NCI-H69 (cell line): ENCODE data around the gene TRAPPC3L.

Experiments used
- DNase-seq: peaks from one replicate; lab custom pipeline; 2025; lab: John Stamatoyannopoulos, UW

TRAPPC3L gene

GRCh38 chr6:116545651-116546050, at the start of gene TRAPPC3L:
Gene TRAPPC3L, minus strand, starts transcription at chr6:116545684. Its CDS starts 170 bp downstream, at chr6:116545514.
- no peak for DNase-seq

GRCh38 chr6:116595247-116595646, 49.8 kb upstream of the TRAPPC3L start:
- no peak for DNase-seq

- no peak for DNase-seq
These were observed 41.3 kb upstream of the TRAPPC3L start for GRCh38 chr6:116586738-116587137.

- DNase-seq: no peak
These were observed 40.8 kb upstream of the TRAPPC3L start for GRCh38 chr6:116586276-116586675.

- no peak for DNase-seq
These were observed 34.7 kb upstream of the TRAPPC3L start for GRCh38 chr6:116580198-116580597.

- DNase-seq: no peak
These were observed 33.7 kb upstream of the TRAPPC3L start for GRCh38 chr6:116579143-116579542.

GRCh38 chr6:116578335-116578734, 32.9 kb upstream of the TRAPPC3L start:
- no peak for DNase-seq

GRCh38 chr6:116577486-116577885, 32.0 kb upstream of the TRAPPC3L start:
- DNase-seq: no peak

DNA sequence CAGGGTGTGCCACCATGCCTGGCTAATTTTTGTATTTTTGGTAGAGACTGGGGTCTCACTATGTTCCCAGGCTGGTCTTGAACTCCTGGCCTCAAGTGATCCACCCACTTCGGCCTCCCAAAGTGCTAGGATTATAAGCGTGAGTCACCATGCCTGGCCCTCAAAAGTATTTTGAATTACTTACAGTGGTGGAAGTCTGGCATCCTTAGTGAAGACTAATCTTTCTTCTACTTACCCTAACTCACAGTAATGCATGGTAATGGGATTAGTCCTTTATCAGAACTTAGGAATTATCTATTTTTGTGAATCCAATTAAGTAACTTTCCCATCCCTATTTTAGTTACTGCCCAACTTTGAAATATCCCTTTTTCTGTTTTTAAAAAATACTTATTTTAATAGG, 29.7 kb upstream of the TRAPPC3L start:
- DNase-seq: no peak

- peak; percentile 50 for DNase-seq
These were observed 26.7 kb upstream of the TRAPPC3L start for GRCh38 chr6:116572162-116572561.

GRCh38 chr6:116571683-116572000, 26.2 kb upstream of the TRAPPC3L start:
- no peak for DNase-seq

GRCh38 chr6:116570856-116571682, 25.6 kb upstream of the TRAPPC3L start, which contains the start of gene RWDD1:
Gene RWDD1, plus strand, starts transcription at chr6:116571504. Its CDS starts 79 bp downstream, at chr6:116571583.
- peak; percentile 96 for DNase-seq

DNA sequence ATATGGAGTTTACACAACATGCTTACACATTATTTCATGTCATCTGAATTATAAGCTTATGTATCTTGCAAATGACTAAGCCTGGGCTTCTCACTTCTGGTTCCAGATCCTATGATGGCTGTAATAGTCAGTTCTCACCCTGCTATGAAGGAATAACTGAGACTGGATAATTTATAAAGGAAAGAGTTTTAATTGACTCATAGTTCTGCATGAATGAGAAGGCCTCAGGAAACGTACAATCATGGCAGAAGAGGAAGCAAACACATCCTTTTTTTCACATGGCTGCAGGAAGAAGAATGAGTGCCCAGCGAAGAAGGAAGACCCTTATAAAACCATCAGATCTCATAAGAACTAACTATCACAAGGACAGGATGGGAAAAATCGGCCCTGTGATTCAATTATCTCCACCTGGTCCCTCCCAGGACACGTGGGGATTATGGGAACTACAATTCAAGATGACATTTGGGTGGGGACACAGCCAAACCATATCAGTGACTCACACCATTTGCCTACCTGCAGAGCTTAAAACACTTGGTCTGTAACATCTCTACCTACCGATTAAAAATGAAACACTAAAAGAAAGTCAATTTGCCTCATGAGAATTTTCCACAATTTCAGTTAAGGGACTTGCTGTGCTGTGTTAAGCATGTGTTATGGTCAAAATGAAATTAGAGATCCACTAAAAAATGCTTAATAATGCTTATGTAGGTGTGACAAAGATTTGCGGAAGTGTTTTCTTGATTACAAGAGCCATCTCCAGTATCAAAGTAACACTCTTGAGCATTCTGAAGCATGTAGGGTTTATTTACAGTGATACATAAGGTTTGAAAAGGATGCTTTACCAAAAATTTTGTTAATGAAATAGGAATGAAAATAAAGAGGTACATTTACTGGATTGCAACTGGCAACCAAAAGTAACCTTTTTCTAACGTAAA, 23.6 kb upstream of the TRAPPC3L start:
- peak; percentile 18 for DNase-seq

GRCh38 chr6:116568111-116568510, 22.6 kb upstream of the TRAPPC3L start:
- DNase-seq: no peak

- peak; percentile 68 for DNase-seq
These were observed 19.7 kb upstream of the TRAPPC3L start for GRCh38 chr6:116564921-116565872.

DNA sequence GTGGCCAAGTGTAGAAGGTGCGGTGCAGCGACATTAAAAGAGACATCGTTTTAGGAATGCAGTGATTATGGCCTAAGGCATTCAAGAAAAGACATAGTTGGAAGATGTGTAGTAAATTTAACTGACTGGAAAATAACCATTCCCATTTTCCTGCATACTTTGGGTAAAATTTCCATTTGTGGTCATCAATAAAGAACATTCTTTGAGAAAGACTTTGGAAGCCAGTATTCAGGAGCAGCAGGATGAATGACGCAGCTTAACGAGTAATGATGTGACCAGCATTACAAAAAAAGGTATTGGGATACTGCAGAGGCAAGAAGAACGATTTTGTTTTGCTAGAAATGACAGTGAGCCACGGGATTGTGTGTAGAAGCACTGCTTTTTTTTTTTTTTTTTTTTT, 18.8 kb upstream of the TRAPPC3L start:
- no peak for DNase-seq

DNA sequence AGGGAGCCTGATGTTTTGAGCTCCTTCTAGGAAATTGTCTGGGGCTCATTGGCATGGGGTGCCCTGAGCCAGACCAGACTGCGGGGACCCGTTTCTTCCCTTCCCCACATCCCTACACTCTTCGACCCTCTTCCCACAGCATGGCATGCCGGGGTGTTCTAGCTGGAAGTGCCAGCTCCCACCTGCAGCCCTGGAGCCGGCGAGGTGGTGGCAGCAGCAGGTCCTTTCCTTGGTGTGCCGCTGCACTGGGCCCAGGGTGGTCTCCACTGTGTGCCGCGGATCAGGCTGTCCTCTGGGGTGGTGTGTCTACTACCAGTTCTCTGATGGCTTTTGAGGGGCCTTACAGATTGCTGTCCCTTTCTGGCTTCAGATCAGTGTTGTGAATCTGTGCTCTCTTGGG, 18.3 kb upstream of the TRAPPC3L start:
- DNase-seq: no peak

DNA sequence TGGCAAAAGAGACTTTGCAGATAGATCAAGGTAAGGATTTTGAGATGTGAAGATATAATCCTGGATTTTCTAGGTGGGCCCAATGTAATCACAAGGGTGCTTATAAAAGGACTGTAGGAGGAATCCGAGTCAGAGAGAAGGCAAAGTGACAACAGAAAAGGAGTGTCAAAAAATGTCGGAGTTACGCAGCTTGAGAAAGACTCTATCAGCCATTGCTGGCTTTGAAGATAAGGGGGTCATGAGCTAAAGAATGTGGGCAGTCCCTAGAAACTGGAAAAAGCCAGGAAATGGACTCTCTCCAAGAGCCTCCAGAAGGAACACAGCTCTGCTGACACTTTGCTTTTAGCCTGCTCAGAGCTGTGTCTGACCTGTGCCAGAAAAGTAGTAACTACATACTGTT, 17.1 kb upstream of the TRAPPC3L start:
- no peak for DNase-seq

DNA sequence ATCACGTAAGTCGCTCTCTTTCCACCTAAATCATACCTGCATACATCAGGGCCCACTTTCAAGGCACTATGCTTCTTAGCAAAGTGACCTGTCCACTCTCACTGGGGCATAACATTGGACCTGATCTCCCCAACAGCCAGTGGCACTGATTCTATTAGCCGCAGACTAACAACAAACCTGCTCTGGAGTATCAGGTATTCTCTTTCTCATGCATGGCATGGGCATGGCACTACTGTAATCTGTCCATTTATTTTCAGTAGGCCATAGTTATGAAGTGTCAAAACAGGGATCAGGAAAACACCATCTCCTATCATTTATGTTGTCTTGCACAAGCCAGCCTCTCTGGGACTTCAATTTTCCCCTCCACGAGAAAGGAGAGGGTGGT, 16.5 kb upstream of the TRAPPC3L start:
- DNase-seq: no peak

DNA sequence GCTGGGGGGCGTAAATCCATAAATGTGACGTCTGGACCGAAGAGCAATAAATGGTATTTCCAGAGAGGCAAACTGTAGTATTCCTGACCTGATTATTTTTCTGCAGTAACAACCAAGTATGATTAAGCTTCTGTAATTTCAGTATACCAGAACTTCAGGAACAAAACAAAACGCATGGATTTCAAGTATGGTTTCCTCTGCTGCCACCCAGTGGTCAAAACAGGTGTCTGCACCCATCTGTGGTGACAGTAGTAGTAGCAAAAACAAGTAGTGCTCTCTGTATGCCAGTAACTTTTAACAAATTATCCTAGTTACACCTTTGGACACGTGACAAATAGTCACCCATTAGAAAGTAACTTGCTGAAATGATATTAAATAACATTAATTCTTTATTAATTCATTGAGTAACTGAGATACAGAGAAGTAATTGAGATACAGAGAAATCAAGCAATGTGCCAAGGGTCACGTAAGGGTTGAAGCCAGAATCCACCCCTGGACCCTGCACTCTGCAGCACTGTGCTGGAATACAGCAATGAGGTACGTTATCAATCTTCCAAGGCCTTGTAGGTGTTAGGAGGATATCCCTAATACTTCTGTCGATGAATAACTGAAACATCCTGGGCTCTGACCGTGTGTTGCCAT, 16.0 kb upstream of the TRAPPC3L start:
- DNase-seq: peak; percentile 58

GRCh38 chr6:116560130-116560529, 14.6 kb upstream of the TRAPPC3L start:
- no peak for DNase-seq
